SK-N-SH (cell line): ENCODE results near the gene RGS6. TPM values are rescaled to one million over a fixed set of nuclear protein-coding genes. Genes with fewer than 3 reads are reported as not detected.

ENCODE experiments used
- CTCF ChIA-PET: fragments of 300-600, 350-600 bp; formaldehyde crosslinking; extraction: SDS; loops from one replicate; lab custom pipeline; 2021; lab: Yijun Ruan, JAX
- POLR2A ChIA-PET: fragments of 350-600 bp; sonication (Branson Sonifier 250); formaldehyde crosslinking; extraction: SDS; loops from one replicate; lab custom pipeline; 2020; ENCODE audit warnings: antibody characterized with exemption, inconsistent platforms; lab: Yijun Ruan, JAX
- DNase-seq: peaks from one replicate; pipeline ENCODE4 v3.0.0; 2012
- H2AFZ ChIP-seq: fragments of 200-600 bp; sonication (generic); 2 replicates; pipeline ENCODE4 v1.8.1; 2016; ENCODE audit warnings: antibody characterized with exemption, mild to moderate bottlenecking, low read depth
- H3F3A ChIP-seq: fragments of 200-600 bp; sonication (generic); replicated peaks from 2 replicates; pipeline ENCODE3; 2016; ENCODE audit warnings: antibody characterized with exemption, mild to moderate bottlenecking; ENCODE audit not compliant: insufficient read depth
- H3K27ac ChIP-seq, 2 experiments: fragments of 200-500 bp in 1 of 2; fragments of 200-600 bp in 1 of 2; sonication (Bioruptor generic) in 1 of 2; sonication (generic), shearing (Covaris generic) in 1 of 2; 2 replicates each; pipeline versions ENCODE4 v1.5.1 to v1.6.1; 2014 to 2016; ENCODE audit warnings: low read depth in 2 of 2, inconsistent platforms in 1 of 2, low read length in 1 of 2, mild to moderate bottlenecking in 1 of 2, mixed read lengths in 1 of 2
- H3K27me3 ChIP-seq: fragments of 200-600 bp; sonication (generic), shearing (Covaris generic); 2 replicates; pipeline ENCODE4 v1.6.1; 2016; ENCODE audit warnings: mixed run types; ENCODE audit not compliant: insufficient read depth
- H3K36me3 ChIP-seq, 2 experiments: fragments of 200-500 bp in 1 of 2; fragments of 200-600 bp in 1 of 2; sonication (Bioruptor generic) in 1 of 2; sonication (generic) in 1 of 2; replicated peaks in 1 of 2; 2 replicates each; pipeline versions ENCODE3 to v1.5.1; 2014 to 2016; ENCODE audit warnings: low read length in 1 of 2, mild to moderate bottlenecking in 1 of 2; ENCODE audit not compliant: insufficient read depth in 2 of 2, control insufficient read depth in 1 of 2
- H3K4me1 ChIP-seq, 2 experiments: fragments of 200-500 bp in 1 of 2; fragments of 200-600 bp in 1 of 2; sonication (Bioruptor generic) in 1 of 2; sonication (generic), shearing (Covaris generic) in 1 of 2; 2 replicates each; pipeline versions ENCODE4 v1.5.1 to v1.6.1; 2014 to 2016; ENCODE audit warnings: low read depth in 1 of 2, low read length in 1 of 2, mixed run types in 1 of 2; ENCODE audit not compliant: insufficient read depth in 2 of 2, control insufficient read depth in 1 of 2
- H3K4me2 ChIP-seq: fragments of 200-600 bp; sonication (generic), shearing (Covaris generic); 2 replicates; pipeline ENCODE4 v1.6.1; 2017; ENCODE audit warnings: mixed run types
- H3K4me3 ChIP-seq, 2 experiments: fragments of 200-500 bp in 1 of 2; fragments of 200-600 bp in 1 of 2; sonication (Bioruptor generic) in 1 of 2; sonication (generic), shearing (Covaris generic) in 1 of 2; 2 replicates each; pipeline versions ENCODE4 v1.5.1 to v1.8.1; 2014 to 2016; ENCODE audit warnings: low read depth in 2 of 2, inconsistent platforms in 1 of 2, low read length in 1 of 2, mild to moderate bottlenecking in 1 of 2, mixed read lengths in 1 of 2, moderate library complexity in 1 of 2
- H3K79me2 ChIP-seq: fragments of 200-600 bp; sonication (generic); 2 replicates; pipeline ENCODE4 v1.8.1; 2017; ENCODE audit warnings: mild to moderate bottlenecking; ENCODE audit not compliant: insufficient read depth
- H3K9ac ChIP-seq: fragments of 200-600 bp; sonication (generic); 2 replicates; pipeline ENCODE4 v1.6.1; 2017; ENCODE audit warnings: mixed run types
- H3K9me2 ChIP-seq: fragments of 200-600 bp; sonication (generic); 2 replicates; pipeline ENCODE4 v1.6.1; 2017; ENCODE audit warnings: mixed run types
- H3K9me3 ChIP-seq: fragments of 200-600 bp; sonication (generic); 2 replicates; pipeline ENCODE4 v1.6.1; 2017; ENCODE audit warnings: mixed run types, mild to moderate bottlenecking, moderate library complexity
- H4K20me1 ChIP-seq: fragments of 200-600 bp; sonication (generic); 2 replicates; pipeline ENCODE4 v1.6.1; 2017; ENCODE audit warnings: mild to moderate bottlenecking, mixed run types; ENCODE audit not compliant: insufficient read depth
- ELF1 ChIP-seq: IDR thresholded peaks from 2 replicates; pipeline ENCODE4 v1.4.0; 2012
- EZH2phosphoT487 ChIP-seq: fragments of 200-600 bp; sonication (generic); IDR thresholded peaks from 2 replicates; pipeline ENCODE4 v1.6.1; 2017; ENCODE audit warnings: low read depth, mixed run types, mild to moderate bottlenecking, antibody characterized with exemption, moderate library complexity, borderline replicate concordance
- FOSL2 ChIP-seq: IDR thresholded peaks from 2 replicates; pipeline ENCODE4 v1.4.0; 2012; ENCODE audit warnings: low read depth, mild to moderate bottlenecking, moderate library complexity, borderline replicate concordance
- FOXJ3 ChIP-seq: sonication (generic); formaldehyde crosslinking; IDR thresholded peaks from 2 replicates; pipeline ENCODE4 v1.5.1; 2020; ENCODE audit warnings: mild to moderate bottlenecking, missing genetic modification reagents
- FOXM1 ChIP-seq: IDR thresholded peaks from 2 replicates; pipeline ENCODE4 v1.4.0; 2012; ENCODE audit warnings: low read depth, mild to moderate bottlenecking
- JUND ChIP-seq: IDR thresholded peaks from 2 replicates; pipeline ENCODE4 v1.4.0; 2012
- MEF2A ChIP-seq: IDR thresholded peaks from 2 replicates; pipeline ENCODE4 v1.4.0; 2012; ENCODE audit warnings: low read depth, borderline replicate concordance
- MXI1 ChIP-seq: IDR thresholded peaks from 2 replicates; pipeline ENCODE4 v1.6.1; 2012; ENCODE audit warnings: mild to moderate bottlenecking, low read depth, low read length, improper control_type of control experiment
- NFIC ChIP-seq: IDR thresholded peaks from 2 replicates; pipeline ENCODE4 v1.4.0; 2012; ENCODE audit warnings: borderline replicate concordance
- POLR2AphosphoS5 ChIP-seq: IDR thresholded peaks from 2 replicates; pipeline ENCODE4 v1.6.1; 2012; ENCODE audit warnings: low read depth, low read length
- RCOR1 ChIP-seq: fragments of 150-350 bp; IDR thresholded peaks from 2 replicates; pipeline ENCODE4 v1.6.1; 2017; ENCODE audit warnings: antibody characterized with exemption, low read length
- RFX5 ChIP-seq: IDR thresholded peaks from 2 replicates; pipeline ENCODE4 v1.6.1; 2012; ENCODE audit warnings: mild to moderate bottlenecking, improper control_type of control experiment, low read length
- RXRA ChIP-seq: IDR thresholded peaks from 2 replicates; pipeline ENCODE4 v1.4.0; 2012; ENCODE audit warnings: low read depth, mild to moderate bottlenecking, borderline replicate concordance
- SIN3A ChIP-seq: IDR thresholded peaks from 2 replicates; pipeline ENCODE4 v1.6.1; 2012; ENCODE audit warnings: low read depth, mild to moderate bottlenecking, low read length, moderate library complexity, borderline replicate concordance
- SMC3 ChIP-seq: IDR thresholded peaks from 2 replicates; pipeline ENCODE4 v1.6.1; 2012; ENCODE audit warnings: low read depth, low read length, improper control_type of control experiment
- TEAD4 ChIP-seq: IDR thresholded peaks from 2 replicates; pipeline ENCODE4 v1.4.0; 2012; ENCODE audit warnings: mild to moderate bottlenecking, borderline replicate concordance; ENCODE audit not compliant: insufficient read depth
- USF1 ChIP-seq: IDR thresholded peaks from 2 replicates; pipeline ENCODE4 v1.4.0; 2012; ENCODE audit warnings: low read depth, borderline replicate concordance
- YY1 ChIP-seq: IDR thresholded peaks from 2 replicates; pipeline ENCODE4 v1.4.0; 2012; ENCODE audit warnings: low read depth, mild to moderate bottlenecking
- WGBS: methylation state at CpG from one replicate; pipeline ENCODE4 v1.1.6; 2017; ENCODE audit warnings: low lambda C conversion rate; 5-methylcytosine and 5-hydroxymethylcytosine counted together
- polyA plus RNA-seq, 3 experiments: library from polyadenylated mRNA; depleted of rRNA; stranded (reverse); fragments of >200 nt; gene quantifications; 2 replicates each; pipeline ENCODE4 v1.2.3, GENCODE V29; 2012
- TF ChIP-seq, protein P1 (sequence below): IDR thresholded peaks from 2 replicates; pipeline ENCODE4 v1.6.1; 2012; ENCODE audit warnings: mild to moderate bottlenecking, low read depth, low read length, moderate library complexity
- TF ChIP-seq, protein P2 (sequence below): fragments of 150-350 bp; IDR thresholded peaks from 2 replicates; pipeline ENCODE4 v1.6.1; 2016; ENCODE audit warnings: mild to moderate bottlenecking, low read depth, low read length

Gene RGS6
- polyA plus RNA-seq, 1 of the 3 experiments (the other 2 are of a cell fraction), result not detected

- H3K36me3 ChIP-seq, result no peaks in the 10 kb centered on the region
- no peak overlapping the region for H3K4me3 ChIP-seq
- H3K9me3 ChIP-seq, result no peaks in the 10 kb centered on the region
- H3K9me2 ChIP-seq, result no peaks in the 10 kb centered on the region
- ChIA-PET POLR2A (no interaction called here), CTCF (no interaction called here)
- peaks cover 22% of the 10 kb centered on the region; the same call in 1 of the 2 replicates for H3K27me3 ChIP-seq
- no peak for TF ChIP-seq YY1
- TF ChIP-seq FOSL2, result no peak
- no peak for TF ChIP-seq RXRA
- TF ChIP-seq TEAD4, result no peak
- TF ChIP-seq RFX5, result no peak
- TF ChIP-seq FOXM1, result no peak
- TF ChIP-seq EZH2phosphoT487, result no peak
- TF ChIP-seq MXI1, result no peak
- TF ChIP-seq MEF2A, result no peak
- TF ChIP-seq, protein P1, sequence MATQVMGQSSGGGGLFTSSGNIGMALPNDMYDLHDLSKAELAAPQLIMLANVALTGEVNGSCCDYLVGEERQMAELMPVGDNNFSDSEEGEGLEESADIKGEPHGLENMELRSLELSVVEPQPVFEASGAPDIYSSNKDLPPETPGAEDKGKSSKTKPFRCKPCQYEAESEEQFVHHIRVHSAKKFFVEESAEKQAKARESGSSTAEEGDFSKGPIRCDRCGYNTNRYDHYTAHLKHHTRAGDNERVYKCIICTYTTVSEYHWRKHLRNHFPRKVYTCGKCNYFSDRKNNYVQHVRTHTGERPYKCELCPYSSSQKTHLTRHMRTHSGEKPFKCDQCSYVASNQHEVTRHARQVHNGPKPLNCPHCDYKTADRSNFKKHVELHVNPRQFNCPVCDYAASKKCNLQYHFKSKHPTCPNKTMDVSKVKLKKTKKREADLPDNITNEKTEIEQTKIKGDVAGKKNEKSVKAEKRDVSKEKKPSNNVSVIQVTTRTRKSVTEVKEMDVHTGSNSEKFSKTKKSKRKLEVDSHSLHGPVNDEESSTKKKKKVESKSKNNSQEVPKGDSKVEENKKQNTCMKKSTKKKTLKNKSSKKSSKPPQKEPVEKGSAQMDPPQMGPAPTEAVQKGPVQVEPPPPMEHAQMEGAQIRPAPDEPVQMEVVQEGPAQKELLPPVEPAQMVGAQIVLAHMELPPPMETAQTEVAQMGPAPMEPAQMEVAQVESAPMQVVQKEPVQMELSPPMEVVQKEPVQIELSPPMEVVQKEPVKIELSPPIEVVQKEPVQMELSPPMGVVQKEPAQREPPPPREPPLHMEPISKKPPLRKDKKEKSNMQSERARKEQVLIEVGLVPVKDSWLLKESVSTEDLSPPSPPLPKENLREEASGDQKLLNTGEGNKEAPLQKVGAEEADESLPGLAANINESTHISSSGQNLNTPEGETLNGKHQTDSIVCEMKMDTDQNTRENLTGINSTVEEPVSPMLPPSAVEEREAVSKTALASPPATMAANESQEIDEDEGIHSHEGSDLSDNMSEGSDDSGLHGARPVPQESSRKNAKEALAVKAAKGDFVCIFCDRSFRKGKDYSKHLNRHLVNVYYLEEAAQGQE, result no peak
- no peak for TF ChIP-seq FOXJ3
- no peak for TF ChIP-seq SMC3
- TF ChIP-seq JUND, result no peak
- TF ChIP-seq USF1, result no peak
- no peak for TF ChIP-seq POLR2AphosphoS5
- no peak for TF ChIP-seq RCOR1
- TF ChIP-seq, protein P2, sequence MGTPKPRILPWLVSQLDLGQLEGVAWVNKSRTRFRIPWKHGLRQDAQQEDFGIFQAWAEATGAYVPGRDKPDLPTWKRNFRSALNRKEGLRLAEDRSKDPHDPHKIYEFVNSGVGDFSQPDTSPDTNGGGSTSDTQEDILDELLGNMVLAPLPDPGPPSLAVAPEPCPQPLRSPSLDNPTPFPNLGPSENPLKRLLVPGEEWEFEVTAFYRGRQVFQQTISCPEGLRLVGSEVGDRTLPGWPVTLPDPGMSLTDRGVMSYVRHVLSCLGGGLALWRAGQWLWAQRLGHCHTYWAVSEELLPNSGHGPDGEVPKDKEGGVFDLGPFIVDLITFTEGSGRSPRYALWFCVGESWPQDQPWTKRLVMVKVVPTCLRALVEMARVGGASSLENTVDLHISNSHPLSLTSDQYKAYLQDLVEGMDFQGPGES, result no peak
- TF ChIP-seq ELF1, result no peak
- no peak for TF ChIP-seq SIN3A
- no peak for TF ChIP-seq NFIC
- H3K27ac ChIP-seq, result no peak overlapping the region
- H3K4me2 ChIP-seq, result no peak overlapping the region
- no peaks in the 10 kb centered on the region for H3K4me1 ChIP-seq
- no peaks in the 10 kb centered on the region for H3K79me2 ChIP-seq
- no peak for DNase-seq
- H3F3A ChIP-seq, result no peaks in the 10 kb centered on the region
- WGBS, result 4% methylated on average over 6 of the region's 6 CpGs
- no peak overlapping the region for H3K9ac ChIP-seq
- no peak overlapping the region for H2AFZ ChIP-seq
- H4K20me1 ChIP-seq, result no peaks in the 10 kb centered on the region
Measured at GRCh38 chr14:72332046-72332445, 399.8 kb downstream of the RGS6 start.
